HUES64 (cell line): ENCODE data around the gene PAX8.
"Not testable (repeated sequence)": the region's sequence is repeated elsewhere in the genome, so short reads cannot be mapped to it uniquely, and the experiment has no call there.

ENCODE experiments used
- H3K27ac ChIP-seq: 2 replicates; pipeline ENCODE4 v1.7.0; 2013; ENCODE audit warnings: low read depth, low read length, inconsistent platforms
- H3K27me3 ChIP-seq: 2 replicates; pipeline ENCODE4 v1.6.1; 2013; ENCODE audit warnings: mild to moderate bottlenecking, low read length; ENCODE audit not compliant: insufficient read depth
- H3K36me3 ChIP-seq: 2 replicates; pipeline ENCODE4 v1.6.1; 2013; ENCODE audit warnings: mild to moderate bottlenecking, low read length; ENCODE audit not compliant: insufficient read depth
- H3K4me1 ChIP-seq: 2 replicates; pipeline ENCODE4 v1.6.1; 2013; ENCODE audit warnings: mild to moderate bottlenecking, low read length, moderate library complexity; ENCODE audit not compliant: insufficient read depth
- H3K4me3 ChIP-seq: 2 replicates; pipeline ENCODE4 v1.5.1; 2013; ENCODE audit warnings: mild to moderate bottlenecking, low read length, moderate library complexity
- H3K9ac ChIP-seq: 2 replicates; pipeline ENCODE4 v1.6.1; 2013; ENCODE audit warnings: mild to moderate bottlenecking, low read depth, low read length
- H3K9me3 ChIP-seq: 2 replicates; pipeline ENCODE4 v1.6.1; 2013; ENCODE audit warnings: low read depth, low read length; ENCODE audit not compliant: insufficient read depth
- WGBS: fragments of 150-250, 120-280 bp; methylation state at CpG from one replicate; pipeline ENCODE4 v1.1.7; 2013; ENCODE audit warnings: missing lambda C conversion rate; 5-methylcytosine and 5-hydroxymethylcytosine counted together

Gene PAX8

DNA sequence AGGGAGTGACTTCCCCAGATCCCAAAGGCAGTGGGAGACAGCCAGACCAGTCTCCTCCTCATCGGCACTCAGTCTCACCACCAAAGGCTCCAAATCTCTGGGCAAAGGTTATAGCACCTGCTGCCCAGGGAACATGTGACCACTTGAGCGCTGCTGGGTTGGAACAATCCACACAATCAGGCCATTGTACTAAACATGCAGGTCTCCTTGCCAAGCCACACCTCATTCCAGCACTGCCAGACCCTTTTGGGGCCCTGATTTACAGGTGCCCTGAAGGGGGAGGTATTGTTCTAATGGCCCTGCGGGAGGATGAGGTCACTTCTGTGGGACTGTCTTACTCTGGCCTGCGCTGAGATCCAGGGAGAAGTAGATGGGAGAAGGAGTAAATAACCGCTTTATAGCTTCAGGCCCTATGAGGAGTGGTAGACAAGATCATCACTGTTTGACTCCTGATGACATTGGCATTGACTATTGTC is 10.0 kb upstream of the PAX8 start:
- H3K36me3 ChIP-seq, H3K4me1 ChIP-seq, H3K4me3 ChIP-seq, H3K9ac ChIP-seq, H3K9me3 ChIP-seq, H3K27ac ChIP-seq: not testable (repeated sequence)
- H3K27me3 ChIP-seq: peaks cover 80% of the 10 kb centered on the region
- 91% methylated on average over 5 of the region's 5 CpGs for WGBS

DNA sequence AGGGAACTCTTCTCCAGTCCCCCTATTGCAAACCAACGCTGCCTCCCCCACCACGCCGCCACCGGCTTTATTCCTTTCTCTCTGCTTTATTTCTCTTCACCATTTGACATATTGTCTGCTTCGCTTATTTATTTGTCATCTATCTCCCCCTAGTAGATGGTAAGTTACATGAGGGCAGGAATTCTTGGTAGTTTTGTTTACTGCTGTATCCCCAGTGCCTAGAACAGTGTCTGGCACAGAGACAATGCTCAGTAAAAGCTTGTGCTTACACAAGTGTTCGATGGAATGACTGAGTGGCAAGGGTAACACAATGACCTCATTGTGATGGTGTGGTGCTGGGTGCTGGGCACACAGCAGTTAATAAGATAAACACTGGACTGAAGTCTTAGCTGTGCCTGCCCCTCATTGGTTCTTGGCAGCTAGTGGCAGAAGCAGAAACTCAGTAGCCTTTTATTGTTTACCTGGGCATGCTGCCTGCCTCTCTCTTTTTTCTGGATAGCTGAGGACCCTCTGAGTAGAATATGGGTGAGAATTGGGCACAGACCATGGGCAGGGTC is 9.5 kb upstream of the PAX8 start:
- 33% methylated on average over 3 of the region's 6 CpGs for WGBS
- H3K27ac ChIP-seq, H3K9me3 ChIP-seq, H3K36me3 ChIP-seq, H3K9ac ChIP-seq, H3K4me3 ChIP-seq, H3K4me1 ChIP-seq: not testable (repeated sequence)
- peaks cover 77% of the 10 kb centered on the region for H3K27me3 ChIP-seq

DNA sequence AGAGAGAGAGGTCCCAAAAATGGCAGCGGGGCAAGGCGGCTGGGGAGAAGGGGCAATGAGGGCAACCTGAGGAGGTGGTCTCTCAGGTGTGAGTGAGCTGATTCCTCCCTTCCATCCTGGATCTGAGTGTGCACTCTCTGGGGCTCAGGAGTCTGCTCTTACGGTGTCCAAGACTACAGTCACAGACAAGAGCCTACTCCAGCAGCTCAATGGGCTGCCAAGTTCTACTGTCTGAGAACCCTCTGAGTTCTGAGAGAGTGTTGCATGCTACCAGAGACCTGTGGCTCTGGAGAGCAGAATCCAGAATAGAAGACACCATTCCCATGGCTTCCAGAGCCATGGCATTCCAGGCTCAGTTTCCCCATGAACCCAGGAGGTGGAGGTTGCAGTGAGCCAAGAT is 7.1 kb upstream of the PAX8 start:
- Histone ChIP-seq H3K27me3 (peaks cover 76% of the 10 kb centered on the region), H3K4me3 (no peak overlapping the region), H3K27ac (no peak overlapping the region), H3K9ac (no peak overlapping the region), H3K9me3 (no peaks in the 10 kb centered on the region), H3K4me1 (peaks cover 5% of the 10 kb centered on the region; the same call in 1 of the 2 replicates), H3K36me3 (no peaks in the 10 kb centered on the region)
- WGBS: 93% methylated on average over 3 of the region's 3 CpGs

DNA sequence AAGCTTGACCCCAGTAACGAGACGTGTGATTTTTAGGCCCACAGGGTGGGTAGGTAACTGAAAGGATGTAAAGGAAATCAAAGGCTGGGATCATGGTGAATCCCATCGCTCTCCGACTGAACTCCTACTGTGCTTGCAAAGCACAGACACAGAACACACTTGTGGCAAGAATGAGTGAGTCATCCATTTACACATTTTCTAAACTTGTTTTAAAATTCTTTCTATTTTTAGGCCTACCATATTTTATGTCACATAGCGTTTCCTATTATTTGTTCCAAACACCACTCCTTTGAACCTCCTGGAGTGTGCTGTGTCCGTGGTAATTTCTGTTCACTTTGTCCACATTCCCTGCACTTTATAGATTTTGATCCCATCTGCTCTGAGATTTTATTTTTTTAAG is 6.3 kb upstream of the PAX8 start:
- not testable (repeated sequence) for H3K4me3 ChIP-seq, H3K4me1 ChIP-seq, H3K9ac ChIP-seq, H3K36me3 ChIP-seq, H3K27ac ChIP-seq, H3K9me3 ChIP-seq
- H3K27me3 ChIP-seq: peaks cover 76% of the 10 kb centered on the region
- 67% methylated on average over 6 of the region's 6 CpGs for WGBS

DNA sequence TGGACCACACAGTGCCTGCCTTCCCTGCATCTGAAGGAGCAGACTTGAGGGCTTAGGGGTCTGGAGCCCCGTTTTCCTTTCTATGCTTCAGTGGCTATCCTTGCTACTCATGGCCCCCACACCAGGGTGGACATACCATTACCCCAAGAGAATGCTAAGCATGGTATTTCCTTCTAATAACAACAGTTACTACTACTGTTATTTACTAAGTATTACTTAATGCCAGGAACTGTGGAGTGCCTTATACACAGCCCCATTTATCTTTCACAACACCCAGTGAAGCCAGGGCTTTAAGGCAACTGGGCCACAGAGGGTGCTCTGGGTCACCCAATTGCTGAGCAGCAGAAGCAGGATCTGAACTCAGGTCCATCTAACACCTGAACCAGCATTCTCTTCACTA is 5.8 kb upstream of the PAX8 start:
- WGBS: 84% methylated on average over 1 of the region's 1 CpG
- Histone ChIP-seq H3K36me3 (no peaks in the 10 kb centered on the region), H3K9me3 (no peaks in the 10 kb centered on the region), H3K9ac (no peak overlapping the region), H3K4me3 (no peak overlapping the region), H3K27me3 (peaks cover 76% of the 10 kb centered on the region), H3K4me1 (peaks cover 5% of the 10 kb centered on the region; the same call in 1 of the 2 replicates), H3K27ac (no peak overlapping the region)

DNA sequence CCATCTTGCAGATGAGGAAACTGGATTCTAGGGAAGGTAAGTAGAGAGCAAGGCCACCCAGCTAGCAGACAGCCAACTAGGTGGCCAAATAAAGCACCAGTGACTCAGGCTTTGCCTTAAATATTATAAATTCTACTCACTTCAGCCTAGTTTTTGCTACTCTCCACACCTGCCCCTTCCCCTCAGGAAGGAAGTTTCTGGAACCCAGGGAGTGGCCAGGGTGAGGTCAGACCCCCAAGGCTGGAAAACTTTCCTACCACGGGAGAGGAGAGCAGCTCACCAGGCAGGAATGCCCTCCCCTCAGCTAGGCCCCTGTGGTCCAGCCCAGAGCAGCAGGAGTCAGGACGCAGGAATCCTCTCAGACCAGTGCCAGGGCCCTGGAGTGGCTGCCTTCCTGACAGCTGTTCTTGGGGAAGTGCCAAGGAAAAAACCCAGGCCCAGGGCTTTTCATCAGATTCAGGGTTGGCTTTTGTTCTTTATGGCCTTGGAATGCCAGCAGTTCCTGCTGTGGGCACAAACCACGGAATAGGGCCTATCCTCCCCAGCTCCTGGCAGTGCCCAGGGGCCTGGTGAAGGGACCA is 5.1 kb upstream of the PAX8 start:
- Histone ChIP-seq H3K4me3 (no peak overlapping the region), H3K9ac (no peak overlapping the region), H3K27ac (no peak overlapping the region), H3K36me3 (no peaks in the 10 kb centered on the region), H3K9me3 (no peaks in the 10 kb centered on the region), H3K4me1 (peaks cover 5% of the 10 kb centered on the region; the same call in 1 of the 2 replicates), H3K27me3 (peaks cover 76% of the 10 kb centered on the region)
- WGBS: 41% methylated on average over 3 of the region's 3 CpGs

DNA sequence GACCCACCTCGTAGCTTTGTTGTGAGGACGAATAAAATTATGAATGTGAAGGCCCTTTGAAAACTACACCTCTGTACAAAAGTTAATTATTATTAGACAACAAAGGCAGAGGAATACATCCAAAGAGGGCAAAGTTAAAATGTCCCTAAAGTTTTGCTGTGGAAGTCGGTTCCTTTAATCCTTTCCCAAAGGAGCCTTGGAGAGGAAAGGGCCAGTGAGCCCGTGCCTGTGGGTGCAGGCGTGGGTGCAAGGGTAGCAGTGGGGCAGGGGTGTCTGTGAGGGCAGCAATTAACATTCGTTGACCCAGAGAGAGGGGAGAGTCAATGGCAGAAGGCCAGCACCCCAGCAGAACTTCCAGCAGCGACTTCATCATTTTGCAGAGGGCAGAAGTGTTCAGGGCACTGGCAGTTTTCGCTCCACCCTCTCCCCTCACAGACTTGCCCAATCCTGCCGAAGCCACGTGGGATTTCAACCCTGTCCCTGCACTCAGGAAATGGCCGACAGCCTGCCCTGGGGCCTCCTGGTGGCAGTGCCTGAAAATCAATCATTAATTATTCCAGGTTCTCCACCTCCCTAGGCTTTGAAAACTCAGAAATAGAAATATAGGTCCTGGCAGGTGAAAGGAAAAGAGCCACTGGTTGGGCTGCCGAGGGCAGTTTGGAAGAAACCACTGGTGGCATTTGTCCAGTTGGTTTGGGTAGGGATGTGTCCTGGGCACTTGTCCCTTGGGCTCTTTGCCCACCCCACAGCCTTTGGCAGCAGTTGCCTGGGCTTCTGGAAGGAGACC is 4.2 kb upstream of the PAX8 start:
- H3K4me1 ChIP-seq: peaks cover 5% of the 10 kb centered on the region; the same call in 1 of the 2 replicates
- H3K36me3 ChIP-seq: no peaks in the 10 kb centered on the region
- H3K9ac ChIP-seq: no peak overlapping the region
- H3K27me3 ChIP-seq: peaks cover 81% of the 10 kb centered on the region
- no peaks in the 10 kb centered on the region for H3K9me3 ChIP-seq
- H3K4me3 ChIP-seq: no peak overlapping the region
- 66% methylated on average over 11 of the region's 12 CpGs for WGBS
- H3K27ac ChIP-seq: no peak overlapping the region

DNA sequence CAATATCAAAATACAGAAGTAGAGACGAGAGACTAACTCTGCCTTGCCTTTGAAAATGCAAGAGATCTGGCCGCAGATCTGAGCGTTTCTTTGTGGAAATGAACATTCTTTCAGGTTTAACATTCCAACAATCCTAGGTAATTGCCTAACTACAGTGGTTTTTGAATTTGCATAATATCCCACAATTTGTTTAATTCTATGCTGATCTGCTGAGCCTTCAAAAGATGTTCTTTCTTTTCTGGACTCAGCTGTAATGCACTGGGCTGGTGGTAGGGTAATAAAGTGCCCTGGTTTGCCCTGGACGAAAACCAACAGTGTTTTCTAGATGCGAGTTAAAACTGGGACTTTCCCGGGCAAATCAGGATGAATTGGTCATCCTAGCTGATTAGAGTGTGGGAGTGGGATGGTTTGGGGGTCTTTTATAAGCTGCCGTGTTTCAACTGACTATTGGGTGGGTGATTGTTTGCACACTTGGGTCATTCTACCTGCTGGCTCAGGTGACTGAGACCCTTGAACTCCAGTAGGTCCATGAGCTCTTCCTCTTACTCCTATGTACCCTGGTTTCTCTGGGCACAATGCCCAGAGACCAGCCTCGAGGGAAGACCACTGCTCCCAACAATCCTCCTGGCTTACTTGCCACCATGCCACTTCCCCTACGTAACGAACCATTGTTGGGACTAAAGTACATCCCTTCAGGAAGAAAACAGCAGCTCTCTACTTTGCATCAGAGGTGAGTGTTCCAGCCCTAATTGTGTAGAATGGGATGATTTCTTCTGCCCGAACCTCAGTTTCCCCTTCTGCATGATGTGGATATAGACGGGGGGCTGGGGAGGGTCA is 3.4 kb upstream of the PAX8 start:
- H3K27me3 ChIP-seq: peaks cover 82% of the 10 kb centered on the region
- H3K27ac ChIP-seq: no peak overlapping the region
- no peak overlapping the region for H3K4me3 ChIP-seq
- no peak overlapping the region for H3K9ac ChIP-seq
- H3K9me3 ChIP-seq: no peaks in the 10 kb centered on the region
- WGBS: 90% methylated on average over 12 of the region's 12 CpGs
- H3K36me3 ChIP-seq: no peaks in the 10 kb centered on the region
- peaks cover 5% of the 10 kb centered on the region; the same call in 1 of the 2 replicates for H3K4me1 ChIP-seq

DNA sequence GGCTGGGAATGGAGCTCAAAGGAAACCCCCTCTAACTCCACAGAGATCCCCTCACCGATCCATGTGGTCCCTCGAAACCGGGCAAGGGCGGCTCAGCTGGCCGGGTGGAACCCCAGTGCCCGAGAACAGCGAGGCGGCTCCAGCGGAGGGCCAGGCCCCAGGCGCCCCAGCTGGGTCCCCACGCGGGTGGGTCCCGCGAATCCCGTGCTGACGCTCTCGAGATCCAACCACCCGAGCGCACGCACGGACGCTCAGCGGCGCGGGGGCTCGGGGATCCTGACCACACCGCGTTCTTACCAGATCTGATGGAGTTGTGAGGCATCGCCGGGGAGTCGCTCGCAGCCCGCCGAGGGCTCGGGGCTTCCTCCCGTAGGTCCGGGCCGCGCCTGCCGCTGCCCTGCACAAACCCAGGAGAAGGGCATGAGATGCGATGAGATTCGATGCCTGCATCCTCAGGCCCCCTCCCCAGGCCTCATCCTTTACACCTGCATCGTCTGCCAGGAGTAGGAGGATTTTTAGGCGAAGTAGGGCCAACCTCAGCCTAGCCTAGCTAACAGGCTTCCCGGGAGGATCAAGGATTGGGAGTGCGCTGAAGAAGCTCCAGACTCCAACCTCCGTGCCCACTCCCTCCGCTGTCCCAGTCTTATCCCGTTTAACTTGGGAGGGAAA is 514 bp downstream of the PAX8 start:
- Histone ChIP-seq H3K27ac (no peak overlapping the region), H3K4me1 (peaks cover 9% of the 10 kb centered on the region; the same call in 1 of the 2 replicates), H3K9ac (no peak overlapping the region), H3K36me3 (no peaks in the 10 kb centered on the region), H3K9me3 (no peaks in the 10 kb centered on the region), H3K4me3 (peak overlapping the region; percentile 54), H3K27me3 (peaks cover 99% of the 10 kb centered on the region)
- WGBS: 3% methylated on average over 48 of the region's 49 CpGs

DNA sequence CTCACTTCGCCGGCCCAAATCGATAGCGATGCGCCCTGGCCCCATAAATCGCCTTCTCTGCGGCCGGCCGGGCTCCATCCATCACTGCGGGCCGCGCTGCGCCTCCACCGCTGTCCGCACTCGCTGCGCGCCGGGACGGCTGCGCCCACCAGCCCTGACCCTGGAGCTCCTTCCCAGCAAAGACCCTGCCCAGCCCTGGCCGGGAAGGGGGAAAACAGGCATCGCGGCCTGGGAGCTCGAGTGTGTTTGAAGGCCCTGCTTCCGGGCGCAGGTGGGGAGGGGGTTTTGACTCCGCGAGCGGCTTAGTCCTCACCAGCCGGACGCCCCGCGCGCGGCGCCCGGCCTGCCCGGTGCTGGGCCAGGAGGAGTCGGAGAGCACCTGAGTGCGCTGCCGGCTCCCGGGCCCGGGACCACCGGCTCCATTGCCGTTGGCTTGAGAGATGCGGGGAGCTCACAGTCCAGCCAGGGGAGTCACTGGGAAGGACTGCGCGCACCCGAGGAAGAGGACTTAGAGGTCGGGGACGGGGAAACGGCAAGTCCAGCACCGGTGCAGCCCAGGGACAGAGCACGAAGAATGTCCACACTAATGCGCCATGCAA is 1.1 kb downstream of the PAX8 start:
- Histone ChIP-seq H3K9me3 (no peaks in the 10 kb centered on the region), H3K4me3 (peak overlapping the region; percentile 54), H3K36me3 (no peaks in the 10 kb centered on the region), H3K9ac (0 out of 2 replicates have a peak overlapping the region, but pooled peaks have one; percentile 23), H3K27ac (no peak overlapping the region), H3K27me3 (peaks cover 100% of the 10 kb centered on the region), H3K4me1 (peaks cover 13% of the 10 kb centered on the region; the same call in 1 of the 2 replicates)
- under 1% methylated on average over 56 of the region's 56 CpGs for WGBS
